GM19193 (cell line): Measurements from ENCODE around the gene MARK2.
A peak's percentile ranks its signal among the peaks of the same experiment; 100 is the strongest.

Source experiments
- POLR2A ChIP-seq: IDR thresholded peaks from 4 replicates; pipeline ENCODE4 v1.6.1; 2011; ENCODE audit not compliant: insufficient read depth, insufficient read length; ENCODE audit errors: extremely low read depth

MARK2 gene

GRCh38 chr11:63838678-63839507, at the start of gene MARK2:
MARK2 (plus strand) TSS chr11:63839110; CDS start chr11:63839507, 397 bp downstream.
- TF ChIP-seq POLR2A: peak; percentile 68

DNA sequence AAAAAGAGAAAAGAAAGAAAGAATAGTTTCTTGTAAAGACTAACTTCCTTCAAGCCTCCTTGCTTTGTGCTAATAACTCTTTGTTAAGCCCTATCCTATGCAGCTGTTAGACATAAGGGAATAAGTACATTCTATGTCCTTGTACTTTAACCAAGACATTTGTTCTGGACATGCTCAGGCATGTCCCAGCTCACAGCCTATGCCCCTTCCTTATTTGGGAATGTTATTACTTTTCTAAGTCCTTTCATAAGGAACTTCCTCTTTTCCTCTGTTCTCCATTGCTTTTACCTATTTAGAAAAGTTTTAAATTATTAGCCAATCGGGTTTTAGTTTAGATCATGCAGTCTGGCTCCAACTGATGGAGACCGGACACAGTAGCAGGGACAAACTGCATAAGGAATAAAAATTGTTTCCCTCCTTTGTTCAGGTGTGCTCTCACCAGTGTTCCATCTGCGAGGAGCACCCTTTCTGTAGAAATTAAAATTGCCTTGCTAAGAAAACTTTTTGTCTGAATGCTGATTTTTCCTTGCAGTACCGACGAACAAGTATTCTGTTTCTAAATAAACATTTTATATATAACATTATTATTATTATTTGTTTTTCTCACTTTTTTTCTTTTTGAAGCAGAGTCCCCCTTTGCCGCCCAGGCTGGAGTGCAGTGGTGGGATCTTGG, 47.3 kb upstream of the MARK2 start:
- TF ChIP-seq POLR2A: no peak

DNA sequence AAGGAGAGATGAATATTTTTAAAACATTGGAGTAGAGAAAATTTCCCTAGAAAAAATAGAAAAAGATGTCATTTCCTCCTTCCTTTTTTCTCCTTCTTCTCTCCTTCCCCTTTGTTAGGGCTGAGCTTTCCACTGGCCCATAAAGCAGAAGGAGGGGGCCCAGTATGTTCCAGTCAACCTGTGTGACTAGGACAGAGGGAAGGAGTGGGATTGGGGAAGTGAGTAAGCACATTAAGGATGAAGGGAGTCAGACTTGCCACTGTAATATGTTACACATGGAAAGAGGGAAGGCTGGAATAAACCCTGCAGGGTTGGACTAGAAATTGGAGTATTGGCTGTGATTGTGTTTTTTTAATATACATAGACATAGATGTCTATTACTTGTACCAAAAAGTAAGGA, 45.7 kb upstream of the MARK2 start:
- no peak for TF ChIP-seq POLR2A

GRCh38 chr11:63795066-63795465, 43.8 kb upstream of the MARK2 start:
- no peak for TF ChIP-seq POLR2A

- no peak for TF ChIP-seq POLR2A
These were observed 38.0 kb upstream of the MARK2 start for GRCh38 chr11:63800921-63801320.

- TF ChIP-seq POLR2A: no peak
These were observed 36.1 kb upstream of the MARK2 start for GRCh38 chr11:63802637-63803414.

DNA sequence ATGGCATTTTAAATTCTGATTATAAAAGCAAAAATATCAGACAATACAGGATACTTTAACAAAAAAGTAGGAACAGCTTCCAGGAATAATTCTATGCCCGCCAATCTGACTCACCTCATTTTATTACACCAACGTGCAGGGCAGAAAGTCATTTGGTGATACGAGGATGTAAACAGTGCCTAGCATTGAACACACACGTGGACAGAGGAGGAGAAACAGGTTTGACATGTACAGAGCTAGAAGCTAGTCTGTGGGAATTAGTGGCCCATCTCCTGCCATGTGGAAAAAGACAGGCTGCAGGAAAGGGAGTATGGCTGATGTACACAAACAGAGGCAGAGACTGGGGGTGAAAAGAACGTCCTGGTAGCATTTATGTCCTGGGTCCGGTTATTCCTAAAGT, 34.7 kb upstream of the MARK2 start:
- TF ChIP-seq POLR2A: no peak

DNA sequence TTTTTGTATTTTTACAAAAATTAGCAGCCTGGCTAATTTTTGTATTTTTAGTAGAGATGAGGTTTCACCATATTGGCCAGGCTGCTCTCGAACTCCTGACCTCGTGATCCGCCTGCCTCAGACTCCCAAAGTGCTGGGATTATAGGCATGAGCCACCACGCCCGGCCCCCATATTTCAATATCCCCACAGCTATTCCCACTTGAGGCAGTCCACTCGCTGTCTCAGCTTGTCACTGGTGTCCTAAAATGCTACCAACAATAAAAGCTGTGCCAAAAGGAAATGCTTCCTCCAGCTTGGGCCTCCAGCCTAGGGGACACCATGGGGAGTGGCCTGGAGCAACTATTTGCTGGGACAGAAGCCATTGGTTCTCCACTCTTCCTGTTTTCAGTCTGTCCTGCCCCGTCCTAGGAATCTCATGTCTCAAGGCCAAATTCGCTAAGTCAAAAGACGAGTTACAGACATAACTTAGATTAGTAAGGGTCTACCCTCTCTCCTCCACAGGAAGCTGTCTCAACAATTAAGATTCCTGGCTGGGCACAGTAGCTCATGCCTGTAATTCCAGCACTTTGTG, 33.0 kb upstream of the MARK2 start:
- TF ChIP-seq POLR2A: no peak

GRCh38 chr11:63811522-63811921, 27.4 kb upstream of the MARK2 start:
- no peak for TF ChIP-seq POLR2A

DNA sequence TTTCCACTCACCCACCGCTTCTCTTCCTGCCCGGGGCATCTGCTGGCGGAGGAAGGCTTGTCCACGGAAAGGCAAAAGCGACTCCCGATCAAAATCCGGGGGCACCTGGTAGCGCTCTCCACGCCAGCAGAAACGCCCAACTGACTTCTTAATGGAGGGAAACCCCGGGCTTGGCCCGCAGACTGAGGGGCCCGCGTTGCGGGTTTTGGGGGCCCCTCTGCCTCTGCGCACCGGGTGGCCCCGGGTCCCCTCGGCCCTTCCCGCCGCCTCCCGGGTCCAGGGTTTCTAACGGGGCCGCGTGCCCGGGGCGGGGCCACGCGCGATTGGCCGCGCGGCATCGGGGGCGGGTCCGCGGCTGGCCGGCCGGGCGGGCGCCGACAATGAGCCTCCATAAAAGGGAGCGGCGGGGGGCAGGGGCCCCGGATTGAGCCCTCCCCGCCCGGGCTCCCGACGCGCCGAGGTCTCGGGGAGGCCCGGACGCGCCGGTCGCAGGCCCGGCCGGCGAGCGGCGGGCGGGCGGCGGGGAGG, 25.8 kb upstream of the MARK2 start, which contains the start of gene SPINDOC:
Gene SPINDOC (plus strand): TSS at position 422 of the 528 bp plus-strand sequence. CDS start 231 bp downstream, outside the sequence.
- TF ChIP-seq POLR2A: peak; percentile 79

GRCh38 chr11:63813563-63814382, 25.1 kb upstream of the MARK2 start:
- no peak for TF ChIP-seq POLR2A

GRCh38 chr11:63814383-63814736, 24.6 kb upstream of the MARK2 start:
- no peak for TF ChIP-seq POLR2A

GRCh38 chr11:63816166-63816565, 22.7 kb upstream of the MARK2 start:
- no peak for TF ChIP-seq POLR2A

GRCh38 chr11:63816732-63817131, 22.2 kb upstream of the MARK2 start:
- TF ChIP-seq POLR2A: no peak
